ENCODE measurements around the gene AIFM3. TPM values are rescaled to one million over a fixed set of nuclear protein-coding genes. Genes with fewer than 3 reads are reported as not detected.

AIFM3 gene
- total RNA-seq, 1 experiment from 2014 or later = 2.6 TPM

GRCh38 chr22:20926243-20926642 is 40.8 kb upstream of the AIFM3 start (continued):
- TF ChIP-seq NFATC4 (CRISPR knock-in tag; IDR thresholded peaks at IDR 0.05) (no peak), CREM (CRISPR knock-in tag; IDR thresholded peaks at IDR 0.05) (no peak), USF2 (CRISPR knock-in tag; IDR thresholded peaks at IDR 0.05) (no peak), STAT6 (CRISPR knock-in tag; conservative IDR thresholded peaks at IDR 0.05; ENCODE audit: low read depth) (no peak), ZNF425 (CRISPR knock-in tag; conservative IDR thresholded peaks at IDR 0.05) (no peak), ZNF671 (CRISPR knock-in tag; IDR thresholded peaks at IDR 0.05) (no peak), CBFB (CRISPR knock-in tag; IDR thresholded peaks at IDR 0.05; ENCODE audit: low read depth) (no peak)

- Mint-ChIP-seq H3K27ac (no peak overlapping the region), H3K27me3 (ENCODE audit: low read depth) (no peaks in the 10 kb centered on the region), H3K36me3 (peaks cover 17% of the 10 kb centered on the region), H3K9me3 (peaks cover 4% of the 10 kb centered on the region; the same call in 1 of the 2 replicates), H3K4me1 (peaks cover 34% of the 10 kb centered on the region), H3K4me3 (no peak overlapping the region)
- ChIA-PET POLR2A (interaction anchor here (0.7 kb wide), 1 partner anchor 16 kb away, joined by 6 read pairs; no protein-coding TSS in a partner anchor), CTCF (interaction anchor here (2.8 kb wide), 1 partner anchor 11 kb away, joined by 16 read pairs; the partner anchor contains the start of gene CRKL)
- ATAC-seq (no peak), DNase-seq (ENCODE audit: low spot score) (no peak)
- no peak for TF ChIP-seq ATF6 (CRISPR knock-in tag; IDR thresholded peaks at IDR 0.05)
- TF ChIP-seq ZNF425 (CRISPR knock-in tag; conservative IDR thresholded peaks at IDR 0.05) = no peak
- no peak for TF ChIP-seq NR2C2 (CRISPR knock-in tag; IDR thresholded peaks at IDR 0.05)
- no peak for TF ChIP-seq GTF2I (CRISPR knock-in tag; conservative IDR thresholded peaks at IDR 0.05)
- TF ChIP-seq ATF1 (CRISPR knock-in tag; IDR thresholded peaks at IDR 0.05) = no peak
- no peak for TF ChIP-seq HMGA2 (CRISPR knock-in tag; IDR thresholded peaks at IDR 0.05)
- no peak for TF ChIP-seq USF1 (CRISPR knock-in tag; IDR thresholded peaks at IDR 0.05)
- no peak for TF ChIP-seq ZNF232 (CRISPR knock-in tag; IDR thresholded peaks at IDR 0.05)
- no peak for TF ChIP-seq CREB1 (CRISPR knock-in tag; IDR thresholded peaks at IDR 0.05)
- TF ChIP-seq ZNF317 (CRISPR knock-in tag; IDR thresholded peaks at IDR 0.05; ENCODE audit: borderline replicate concordance, low read depth) = no peak
- TF ChIP-seq MXD4 (CRISPR knock-in tag; IDR thresholded peaks at IDR 0.05; ENCODE audit: borderline replicate concordance) = no peak
- TF ChIP-seq TP53 (CRISPR knock-in tag; IDR thresholded peaks at IDR 0.05) = no peak
- TF ChIP-seq KAT7 (CRISPR knock-in tag; IDR thresholded peaks at IDR 0.05; ENCODE audit: borderline replicate concordance) = no peak
- TF ChIP-seq ZBTB43 (CRISPR knock-in tag; IDR thresholded peaks at IDR 0.05) = no peak
- no peak for TF ChIP-seq HMGXB4 (CRISPR knock-in tag; IDR thresholded peaks at IDR 0.05)
These were observed 39.0 kb upstream of the AIFM3 start for GRCh38 chr22:20927940-20928572.

Data from WTC11 (cell line).